Right hindlimb (tissue), 1 donor: ENCODE results near the gene EEFSEC.

Source experiments
- DNase-seq: peaks from one replicate; pipeline ENCODE4 v3.0.0-alpha.2; 2018

Gene EEFSEC

DNA sequence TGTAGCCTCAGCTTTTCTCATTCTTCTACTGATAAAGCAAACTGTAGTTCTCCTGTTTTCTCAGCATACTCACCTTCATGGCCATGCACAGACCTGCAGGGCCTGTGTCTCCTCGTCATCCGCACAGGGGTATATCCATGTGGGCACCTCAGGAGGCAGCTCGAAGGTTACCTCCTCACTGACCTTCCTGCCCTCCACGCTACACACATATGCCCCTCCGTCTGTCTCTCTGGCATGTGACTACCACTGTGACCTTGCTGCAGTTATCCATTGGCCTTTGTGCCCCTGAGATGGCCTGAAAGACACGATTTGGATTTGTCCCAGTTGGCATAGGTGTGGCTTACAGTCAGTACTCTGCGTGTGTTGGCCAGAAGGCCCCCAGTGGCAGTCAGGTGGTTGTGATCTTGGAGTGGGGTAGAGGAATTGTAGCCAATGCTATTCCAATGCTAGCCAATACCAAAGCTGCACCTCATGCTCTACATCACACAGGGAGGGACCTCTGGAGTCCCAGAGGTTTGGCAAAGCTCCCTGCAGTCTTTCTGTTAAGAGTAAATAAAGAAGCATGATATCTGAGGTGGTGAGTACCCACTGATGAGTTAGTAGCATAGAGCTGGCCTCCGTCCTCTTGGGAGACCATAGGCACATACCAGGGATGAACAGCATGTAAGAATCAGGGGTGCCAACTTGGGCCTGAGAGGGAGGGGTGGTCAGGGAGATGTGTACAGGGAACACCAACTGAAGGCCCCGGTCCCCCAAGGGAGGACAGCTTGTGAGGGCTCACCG is 143.4 kb downstream of the EEFSEC start:
- DNase-seq = no peak

DNA sequence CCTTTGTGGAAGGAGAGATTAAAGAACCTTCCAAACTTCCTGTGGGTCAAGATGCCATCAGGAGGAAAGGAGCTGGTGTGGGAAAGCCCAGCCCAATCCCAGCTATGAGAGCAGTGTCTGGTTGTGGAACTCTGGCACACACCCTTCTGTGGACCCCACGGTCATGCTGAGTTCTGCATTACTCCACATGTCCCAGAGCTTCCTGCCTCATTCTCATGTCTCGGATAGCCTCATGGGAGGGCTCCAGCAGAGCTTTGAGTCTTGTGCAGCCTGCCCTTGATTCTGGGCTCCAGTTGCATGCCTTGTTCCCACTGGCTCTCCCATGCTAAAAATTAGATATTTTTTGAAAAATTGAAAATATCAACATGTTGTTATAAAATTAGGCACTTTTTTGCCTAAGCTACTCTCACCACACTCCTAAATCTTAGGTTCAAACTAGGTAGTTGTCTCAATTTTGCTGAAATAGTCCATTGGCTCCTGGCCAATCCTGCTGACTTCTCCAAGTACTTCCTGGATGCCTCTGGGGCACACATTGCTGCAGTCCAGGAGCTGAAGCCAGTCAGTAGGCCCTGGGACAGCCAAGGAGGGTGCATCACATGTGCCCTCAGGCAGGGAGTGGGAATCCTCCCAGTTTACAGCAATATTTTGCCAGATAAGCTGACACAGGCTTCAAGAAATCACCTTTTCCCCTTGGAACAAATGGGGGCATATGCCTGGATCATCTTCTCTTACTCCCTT is 144.3 kb downstream of the EEFSEC start:
- no peak for DNase-seq

DNA sequence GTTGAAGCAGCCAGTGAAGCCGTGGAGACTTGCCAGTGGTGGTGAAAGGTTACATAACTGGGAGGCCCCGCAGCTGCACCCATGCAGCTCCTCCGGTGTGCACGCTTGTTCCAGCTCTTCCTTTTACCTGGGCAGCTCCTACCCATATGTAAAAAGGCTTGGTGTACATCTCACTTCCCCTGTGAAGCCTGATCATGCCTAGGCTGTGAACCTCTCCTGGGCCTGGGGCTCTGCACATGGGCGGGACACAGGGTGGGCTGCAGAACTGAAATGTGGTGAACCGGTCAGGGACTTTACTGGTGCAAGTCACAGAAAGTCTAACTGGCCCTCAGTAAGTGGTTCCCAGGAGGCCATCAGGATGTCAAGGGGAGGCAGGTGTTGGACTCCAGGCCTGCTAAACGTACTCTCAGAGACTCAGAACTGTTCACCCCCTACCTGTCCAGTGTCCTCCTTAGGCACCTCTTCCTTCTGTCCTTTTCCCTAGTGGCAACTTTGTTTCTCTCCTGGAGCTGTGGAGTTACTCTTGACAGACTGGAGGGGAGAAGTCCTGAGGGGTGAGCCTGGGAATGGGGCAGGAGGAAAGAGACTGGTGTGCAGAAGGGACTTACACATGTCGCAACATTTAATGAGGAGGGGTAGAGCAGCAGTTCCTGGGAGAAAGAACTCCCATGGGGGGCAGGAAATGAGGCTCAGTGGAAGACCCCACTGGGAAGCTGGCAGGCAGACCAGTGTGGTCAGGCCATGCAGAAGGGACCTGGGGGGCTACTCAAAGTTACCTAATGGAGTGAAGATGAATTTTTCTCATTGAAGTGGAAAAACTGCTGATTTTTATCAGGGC is 148.1 kb downstream of the EEFSEC start:
- DNase-seq = no peak

DNA sequence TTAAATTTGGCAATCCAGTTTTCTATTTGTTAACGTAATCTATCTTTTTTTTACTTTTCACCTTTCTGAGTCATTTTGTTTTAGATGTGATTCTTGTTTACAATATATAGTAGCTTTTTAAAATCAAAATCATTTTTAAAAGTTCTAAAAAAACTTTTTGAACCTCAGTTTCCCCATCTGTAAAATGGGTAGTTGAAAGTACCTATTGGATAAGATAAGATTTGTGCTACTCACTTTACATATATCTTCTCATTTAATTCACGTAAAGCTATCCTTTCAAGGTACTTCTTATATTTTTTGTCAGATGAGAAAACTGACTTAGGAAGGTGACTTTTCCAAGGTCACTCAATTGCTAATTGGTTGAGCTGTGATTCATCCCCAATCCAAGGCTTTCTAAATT is 153.2 kb downstream of the EEFSEC start:
- DNase-seq = no peak

DNA sequence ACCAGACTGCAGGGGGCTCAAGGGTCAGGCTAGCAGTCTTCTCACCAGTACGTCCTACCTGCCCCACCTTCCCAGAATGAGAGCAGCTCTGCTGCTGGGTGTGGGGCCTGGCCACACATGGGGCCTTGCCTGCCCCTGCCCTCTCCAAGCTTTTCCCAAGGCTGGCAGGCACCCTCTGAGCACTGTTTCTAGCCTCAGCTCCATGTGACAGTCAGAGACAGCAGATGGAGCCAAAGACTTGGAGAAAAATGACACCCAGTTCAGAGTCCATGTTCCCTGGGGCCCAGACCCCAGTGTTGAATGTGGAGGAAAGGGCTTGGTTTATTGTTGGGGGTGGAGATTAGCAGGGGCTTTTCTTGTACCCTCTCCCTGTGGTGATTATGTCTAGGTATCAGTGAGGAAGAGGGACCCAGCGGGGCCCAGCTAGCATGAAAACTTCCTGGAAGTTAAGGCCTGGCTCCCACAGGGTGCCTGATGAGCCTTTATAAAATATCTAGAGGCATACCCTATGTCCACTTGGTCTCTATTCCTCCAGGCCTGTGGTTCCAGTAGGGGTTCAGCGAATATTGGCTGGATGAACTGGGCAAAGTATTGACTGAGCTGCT is 153.8 kb downstream of the EEFSEC start:
- no peak for DNase-seq

DNA sequence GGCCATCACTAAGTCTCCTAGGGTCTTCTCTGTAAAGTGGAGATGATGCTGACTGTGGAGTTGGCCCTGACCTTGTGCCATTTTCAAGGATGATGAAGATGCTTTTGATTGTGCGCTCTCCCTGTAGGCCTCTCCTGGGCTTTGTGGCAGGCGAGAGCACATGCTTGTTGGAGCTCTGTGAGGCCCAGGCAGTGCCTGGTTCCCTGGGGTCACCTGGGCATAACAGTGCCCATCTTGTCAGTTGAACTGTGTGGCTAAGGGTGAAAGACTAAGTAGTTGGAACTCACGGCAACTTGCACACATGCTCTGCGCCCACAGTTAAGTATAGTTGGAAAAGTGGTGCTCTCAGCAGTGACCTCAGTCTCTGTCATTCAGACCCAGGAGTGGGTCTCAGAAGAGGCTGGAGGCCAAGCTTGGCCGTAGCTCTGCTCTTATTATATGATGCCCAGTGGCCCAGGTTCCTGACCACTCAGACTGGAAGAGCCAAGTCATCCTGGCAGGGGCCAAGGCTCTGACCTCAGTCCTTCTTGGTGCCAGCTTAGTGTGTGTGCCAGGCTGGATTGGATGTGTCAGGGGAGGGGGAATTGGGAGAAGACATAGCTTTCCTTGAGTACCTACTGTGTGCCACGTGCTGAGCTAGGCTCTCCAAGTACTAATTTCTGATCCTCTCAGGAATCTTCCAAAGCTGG is 154.6 kb downstream of the EEFSEC start:
- DNase-seq = no peak

DNA sequence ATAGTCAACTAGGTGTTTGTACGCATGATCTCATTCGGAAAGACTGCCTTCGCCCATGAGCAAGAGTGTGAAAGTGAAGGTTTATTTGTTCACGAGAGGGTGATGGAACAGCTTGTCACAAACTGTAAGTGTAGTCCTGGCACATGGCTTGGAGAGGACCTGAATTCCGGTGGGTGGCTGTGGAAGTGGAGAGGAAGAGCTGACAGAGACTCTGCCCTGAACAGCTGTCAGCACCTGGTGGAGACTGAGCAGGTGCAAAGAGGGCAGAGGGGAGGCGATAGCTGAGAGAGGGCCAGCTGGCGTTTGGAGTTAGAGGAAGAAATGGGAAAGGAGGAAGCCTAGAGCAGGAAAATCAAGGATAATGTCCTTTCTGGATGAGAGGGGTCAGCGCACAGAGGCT is 155.7 kb downstream of the EEFSEC start:
- peak; percentile 60 for DNase-seq

DNA sequence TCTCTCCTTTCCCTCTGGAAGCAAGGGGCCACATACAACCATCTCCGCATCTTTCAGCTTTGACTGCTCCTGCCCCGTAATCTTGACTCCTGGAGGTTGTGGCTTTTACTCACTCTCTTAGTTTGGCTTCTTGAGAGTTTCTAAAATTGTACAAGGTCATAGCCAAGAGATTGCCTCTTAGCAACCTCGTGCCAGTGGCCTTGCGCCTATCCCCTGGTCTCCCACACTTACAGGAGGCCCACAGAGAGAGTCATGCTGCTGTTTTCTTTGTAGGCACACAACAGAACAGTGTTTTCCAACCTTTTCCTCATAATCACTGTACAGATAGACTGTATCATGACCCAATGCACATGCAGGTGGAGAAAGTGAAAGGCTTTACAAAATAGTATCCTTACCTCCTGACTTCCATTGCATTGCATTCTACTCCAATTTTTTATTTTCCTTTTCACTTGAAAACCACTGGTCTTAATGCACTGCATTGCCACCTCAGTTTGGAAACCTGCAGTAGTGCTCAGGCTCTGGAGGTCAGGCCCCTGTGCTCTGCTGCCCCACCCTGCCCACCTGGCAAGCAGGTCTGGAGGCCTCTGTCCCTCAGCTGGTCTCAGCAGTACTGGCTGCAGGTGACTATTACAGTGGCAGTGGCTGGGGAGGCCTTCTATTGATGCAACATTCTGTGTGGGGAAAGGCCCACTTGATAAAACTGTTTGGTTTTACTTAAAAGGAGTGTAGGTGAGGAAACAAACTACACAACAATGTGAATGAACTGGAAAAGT is 157.2 kb downstream of the EEFSEC start:
- DNase-seq = no peak

DNA sequence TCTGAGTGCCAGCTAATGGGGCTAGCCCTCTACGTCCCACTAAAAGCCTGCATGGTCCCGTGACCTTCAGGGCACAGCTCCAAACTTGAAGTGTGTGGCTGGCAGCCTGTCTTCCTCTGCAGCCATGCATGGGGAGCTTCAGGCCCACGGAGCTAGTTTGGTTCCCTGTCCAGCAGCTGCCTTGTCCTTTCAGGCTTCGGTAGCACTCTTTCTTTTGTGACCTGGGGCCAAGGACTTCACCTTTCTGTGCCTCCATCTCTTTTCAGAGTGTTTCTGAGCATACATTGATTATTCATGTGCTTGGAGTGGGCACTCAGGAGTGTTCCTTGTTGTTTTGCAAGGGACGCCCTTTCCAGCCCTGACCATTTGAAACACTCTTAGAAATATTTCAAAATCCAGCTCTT is 158.2 kb downstream of the EEFSEC start:
- no peak for DNase-seq

DNA sequence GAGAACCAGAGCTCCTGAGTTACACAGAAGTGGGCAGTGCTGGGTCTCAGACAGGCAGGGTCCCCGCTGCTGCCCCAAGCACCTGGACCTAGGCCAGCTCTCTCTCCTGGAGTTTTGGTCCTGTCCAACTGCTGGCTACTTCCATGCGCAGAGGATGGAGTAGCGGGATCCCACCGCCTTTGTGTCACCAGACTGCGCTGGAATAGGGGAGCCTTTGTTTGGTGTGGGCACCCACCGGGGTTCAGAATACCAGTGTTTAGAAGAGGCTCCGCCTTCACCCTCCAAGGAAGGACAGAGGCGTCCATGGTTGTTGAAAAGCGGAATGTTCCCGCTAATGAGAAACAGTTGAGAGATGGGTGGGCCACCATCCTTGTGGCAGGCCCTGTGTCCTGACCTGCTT is 159.0 kb downstream of the EEFSEC start:
- DNase-seq = no peak

DNA sequence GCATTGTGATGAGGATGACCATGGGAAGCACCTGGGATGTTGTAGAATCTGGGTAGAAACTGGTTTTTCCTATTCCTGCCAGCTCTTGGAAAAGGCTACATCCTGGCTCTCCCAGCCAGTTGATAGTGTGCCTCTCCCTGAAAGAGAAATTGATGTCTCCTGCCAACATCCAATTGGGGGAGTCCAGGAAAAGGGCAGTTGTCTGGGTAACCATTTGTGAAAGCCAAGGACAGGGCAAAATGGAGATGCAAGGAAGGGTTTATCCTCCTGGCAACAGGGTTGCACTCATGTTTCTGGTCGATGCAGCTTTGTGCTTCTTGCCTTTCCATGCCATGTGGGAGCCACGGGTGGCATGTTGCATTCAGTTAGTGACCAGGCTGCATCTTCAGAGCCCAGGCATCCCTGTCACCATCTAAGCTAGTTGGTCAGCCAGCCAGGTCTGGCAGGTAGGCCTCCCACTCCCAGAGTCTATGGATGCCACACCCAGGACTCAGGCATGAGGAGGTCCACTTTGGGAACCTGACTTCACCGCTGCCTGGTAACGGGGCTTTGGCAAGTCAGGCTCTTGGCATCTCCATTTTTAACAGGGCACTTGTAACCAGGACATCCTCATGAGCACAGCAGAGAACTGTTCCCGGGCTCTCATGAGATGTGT is 159.9 kb downstream of the EEFSEC start:
- DNase-seq = no peak

DNA sequence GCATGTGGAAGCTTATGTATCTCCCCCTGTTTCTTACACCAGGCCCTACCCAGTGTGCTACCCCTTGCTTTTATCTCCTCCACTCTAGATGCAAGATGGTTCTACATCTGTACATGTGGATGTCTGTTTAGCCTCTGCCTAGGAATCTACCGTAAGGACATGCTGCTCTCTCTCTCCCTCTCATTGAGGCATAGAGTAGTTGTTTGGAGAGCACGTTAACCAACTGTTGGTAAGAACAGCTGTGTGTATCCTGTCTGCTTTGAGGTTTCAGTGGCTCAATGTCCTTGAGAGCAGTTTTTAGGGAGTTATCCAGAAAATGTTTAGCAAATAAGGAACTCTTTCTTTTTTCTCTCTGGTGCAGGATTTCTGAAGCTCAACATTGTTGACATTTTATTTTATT is 160.7 kb downstream of the EEFSEC start:
- DNase-seq = no peak

DNA sequence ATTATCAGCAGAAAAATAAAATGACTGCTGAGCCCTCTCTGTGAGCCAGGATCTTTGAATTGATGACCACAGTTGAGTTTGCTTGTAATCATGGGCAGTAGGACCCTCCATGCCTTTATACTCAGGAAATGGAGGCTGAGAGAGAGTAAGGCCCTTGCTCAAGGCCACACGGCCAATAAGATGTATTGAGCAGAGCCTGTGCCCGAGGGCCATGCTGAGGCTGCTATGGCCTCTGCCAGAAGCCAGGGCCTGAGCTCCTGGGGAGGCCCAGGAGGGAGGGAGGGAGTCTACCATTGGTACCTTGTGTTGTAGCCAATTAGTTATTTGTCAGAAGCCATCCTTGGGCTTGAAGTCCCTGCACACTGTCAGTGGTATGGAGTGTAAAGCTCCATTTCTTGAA is 162.0 kb downstream of the EEFSEC start:
- no peak for DNase-seq

DNA sequence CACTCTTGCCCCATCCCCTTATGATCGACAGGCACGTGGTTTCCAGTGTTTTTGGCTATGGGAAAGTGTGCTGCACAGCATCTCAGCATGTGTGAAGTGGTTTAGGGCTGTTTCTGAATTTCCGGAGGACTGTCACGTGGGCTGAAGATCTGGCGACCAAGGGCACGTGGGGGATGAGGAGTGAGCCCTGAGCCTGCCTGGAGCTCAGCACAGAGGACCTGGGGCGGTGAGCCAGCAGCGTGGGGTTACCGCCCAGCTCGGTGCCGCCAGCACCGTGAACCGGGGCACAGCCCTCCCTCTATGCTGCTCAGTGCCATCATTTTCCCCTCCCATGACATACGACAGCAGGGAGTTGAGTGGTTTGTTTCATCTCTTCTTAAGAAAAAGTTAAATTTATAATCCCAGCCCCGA is 163.2 kb downstream of the EEFSEC start:
- DNase-seq = no peak

DNA sequence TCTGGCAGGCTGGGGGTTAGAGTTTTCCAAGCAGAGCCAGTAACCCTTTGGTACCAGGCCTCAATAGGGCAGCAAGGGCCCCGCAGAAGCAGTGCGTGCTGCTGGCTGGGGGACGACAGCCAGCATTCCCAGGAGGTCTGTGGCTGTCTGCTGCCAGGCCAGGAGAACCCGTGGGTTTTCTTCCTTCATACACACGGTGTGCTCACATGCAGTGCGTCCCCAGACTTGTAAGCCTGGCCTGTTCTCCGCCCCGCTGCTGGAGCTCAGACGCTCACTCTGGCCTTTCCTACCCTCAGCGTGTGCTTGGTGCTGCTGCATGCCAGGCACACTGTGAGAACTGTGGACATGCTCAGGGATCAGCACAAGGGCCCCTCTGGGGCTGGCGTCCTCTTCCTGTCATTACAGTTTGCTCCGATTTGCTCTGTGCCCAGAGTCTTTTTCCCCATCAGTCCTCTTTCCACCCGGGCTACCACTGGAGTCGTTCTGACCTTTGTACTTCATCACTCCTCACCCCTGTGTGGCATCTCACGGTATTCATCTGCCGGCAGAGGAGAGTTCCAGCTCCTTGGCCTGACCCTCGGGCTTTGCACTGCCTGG is 163.9 kb downstream of the EEFSEC start:
- DNase-seq = no peak

DNA sequence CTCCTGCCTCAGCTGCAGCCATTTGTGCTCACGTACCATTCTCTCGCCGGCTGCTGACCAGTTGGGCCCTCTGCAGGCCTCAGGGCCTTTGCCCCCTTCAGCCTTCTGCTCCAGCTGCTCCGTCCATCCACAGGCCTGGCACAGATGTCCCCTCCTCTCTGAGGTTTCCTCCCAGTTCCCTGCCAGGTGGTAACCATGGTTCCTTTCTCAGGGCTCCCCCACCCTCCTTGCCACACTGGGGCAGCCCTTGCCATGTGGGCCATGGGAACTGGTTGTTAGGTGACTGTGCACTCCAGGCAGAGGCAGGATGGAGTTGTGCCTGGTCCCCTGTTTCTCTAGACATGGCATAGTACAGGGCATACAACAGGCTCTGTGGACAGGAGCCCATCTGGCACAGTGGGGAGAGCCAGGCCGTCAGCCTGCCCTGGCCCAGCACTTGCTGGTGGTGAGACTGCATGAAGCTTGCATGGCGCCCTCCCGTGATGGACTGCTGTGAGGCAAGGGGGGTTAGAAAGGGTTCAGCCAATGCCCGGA is 164.5 kb downstream of the EEFSEC start:
- DNase-seq = no peak

DNA sequence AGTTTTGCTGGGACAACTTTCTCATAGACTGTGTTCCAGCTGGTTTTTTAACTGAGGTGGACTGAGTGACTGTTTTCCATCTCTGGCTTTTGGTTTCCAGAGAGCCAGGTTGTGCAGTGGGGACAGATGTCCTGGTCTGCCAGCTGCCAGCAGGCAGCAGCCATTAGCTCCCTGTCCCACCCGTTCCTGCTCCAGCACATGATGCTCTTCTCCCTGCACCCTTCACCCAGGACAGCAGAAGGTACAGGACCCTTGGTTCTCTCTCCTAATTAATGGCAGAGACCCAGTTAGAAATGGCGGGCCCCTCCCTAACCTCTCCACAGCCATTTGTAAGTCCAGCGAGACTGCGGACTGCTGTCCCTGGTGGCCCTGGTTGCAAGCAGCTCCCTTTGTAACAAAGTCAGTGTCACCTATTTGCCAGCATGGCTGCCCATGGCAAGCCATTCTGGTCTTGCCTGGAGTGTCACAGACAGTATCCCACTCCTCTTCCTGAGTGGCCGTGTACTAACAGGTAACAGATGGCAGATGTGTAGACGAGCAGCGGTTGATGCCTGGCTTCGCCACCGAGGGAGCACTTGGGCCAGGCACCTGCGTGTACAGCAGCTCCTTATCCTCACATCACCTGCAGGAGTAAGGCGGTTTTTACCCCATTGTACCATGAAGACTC is 165.1 kb downstream of the EEFSEC start:
- peak; percentile 9 for DNase-seq

DNA sequence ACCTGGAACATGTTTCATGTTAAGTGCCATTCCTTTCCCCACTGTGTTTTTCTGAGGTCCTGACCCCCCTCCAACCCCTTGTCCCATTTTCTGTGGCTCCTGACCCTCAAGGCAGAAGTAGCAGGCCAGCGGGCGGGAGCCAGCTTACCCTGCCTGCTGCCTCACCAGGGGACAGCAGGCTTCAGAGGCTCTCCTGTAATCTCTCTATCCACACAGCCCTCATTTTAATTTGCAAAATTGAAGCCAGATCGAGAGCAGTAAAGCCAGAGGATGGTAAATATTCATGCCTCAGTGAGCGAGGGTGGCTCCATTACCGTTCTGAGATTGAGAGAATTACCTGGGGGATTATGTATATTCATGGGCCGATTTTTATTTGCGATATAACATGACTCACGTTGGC is 165.8 kb downstream of the EEFSEC start:
- peak; percentile 3 for DNase-seq

DNA sequence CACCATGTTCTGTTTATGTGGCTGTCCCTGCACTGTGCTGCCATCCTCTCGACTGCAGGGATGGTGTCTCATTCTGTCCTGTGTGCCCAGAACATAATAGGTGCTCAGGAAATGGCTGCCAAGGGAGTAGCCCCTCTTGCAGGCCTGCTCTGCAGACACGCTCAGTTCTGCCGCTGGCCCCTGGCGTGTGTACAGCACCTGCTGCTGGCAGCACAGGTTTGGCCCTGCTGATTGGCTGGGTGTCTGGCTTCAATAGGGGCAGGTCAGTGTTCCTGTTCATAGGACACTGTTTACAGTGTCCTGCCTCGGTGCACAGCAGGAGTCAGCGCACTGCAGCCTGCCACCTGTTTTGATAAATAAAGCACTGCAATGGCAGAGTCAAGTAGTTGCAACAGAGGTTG is 166.5 kb downstream of the EEFSEC start:
- DNase-seq = peak; percentile 23
